KMS-11 (cell line): ENCODE results near the gene ZKSCAN1.

Experiments
- H2AFZ ChIP-seq: fragments of 200-600 bp; sonication (generic); 2 replicates; pipeline ENCODE4 v1.6.1; 2016; ENCODE audit warnings: antibody characterized with exemption, mixed run types, low read depth
- H3K27ac ChIP-seq: fragments of 200-600 bp; sonication (generic); 2 replicates; pipeline ENCODE4 v1.6.1; 2016; ENCODE audit warnings: mild to moderate bottlenecking, mixed run types
- H3K27me3 ChIP-seq: fragments of 200-600 bp; sonication (generic); 2 replicates; pipeline ENCODE4 v1.6.1; 2017; ENCODE audit warnings: mild to moderate bottlenecking, low read depth, mixed run types, moderate library complexity; ENCODE audit not compliant: insufficient read depth
- H3K36me3 ChIP-seq: fragments of 200-600 bp; sonication (generic); 2 replicates; pipeline ENCODE4 v1.6.1; 2017; ENCODE audit warnings: mild to moderate bottlenecking, mixed run types; ENCODE audit not compliant: insufficient read depth
- H3K4me1 ChIP-seq: fragments of 200-600 bp; sonication (generic); 2 replicates; pipeline ENCODE4 v1.6.1; 2016; ENCODE audit warnings: mild to moderate bottlenecking, low read depth, mixed run types; ENCODE audit not compliant: poor library complexity, severe bottlenecking
- H3K4me2 ChIP-seq: fragments of 200-600 bp; sonication (generic); 2 replicates; pipeline ENCODE4 v1.7.0; 2016; ENCODE audit warnings: mild to moderate bottlenecking, mixed run types
- H3K4me3 ChIP-seq: fragments of 200-600 bp; sonication (generic); IDR thresholded peaks from 2 replicates; pipeline ENCODE4 v1.6.1; 2017; ENCODE audit warnings: low read depth, low read length, mixed read lengths; ENCODE audit not compliant: insufficient read depth
- H3K79me2 ChIP-seq: fragments of 200-600 bp; sonication (generic); 2 replicates; pipeline ENCODE4 v1.6.1; 2016; ENCODE audit warnings: low read depth, mixed run types; ENCODE audit not compliant: insufficient read depth
- H3K9ac ChIP-seq: fragments of 200-600 bp; sonication (generic); 2 replicates; pipeline ENCODE4 v1.6.1; 2016; ENCODE audit warnings: mild to moderate bottlenecking, mixed run types
- H4K20me1 ChIP-seq: fragments of 200-600 bp; sonication (generic); 2 replicates; pipeline ENCODE4 v1.6.1; 2016; ENCODE audit warnings: mild to moderate bottlenecking, mixed run types; ENCODE audit not compliant: insufficient read depth
- CTCF ChIP-seq: fragments of 200-600 bp; sonication (generic); conservative IDR thresholded peaks from 2 replicates; pipeline ENCODE4 v1.6.1; 2017; ENCODE audit warnings: low read depth, mild to moderate bottlenecking, antibody characterized with exemption, low read length, moderate library complexity, mixed read lengths

ZKSCAN1 gene

GRCh38 chr7:100057006-100057405 is 41.6 kb downstream of the ZKSCAN1 start:
- TF ChIP-seq CTCF, result no peak
- Histone ChIP-seq H4K20me1 (no peaks in the 10 kb centered on the region), H3K79me2 (no peaks in the 10 kb centered on the region), H3K4me2 (no peak overlapping the region), H3K36me3 (no peaks in the 10 kb centered on the region), H3K9ac (no peak overlapping the region), H3K27ac (no peak overlapping the region), H3K27me3 (no peaks in the 10 kb centered on the region), H3K4me3 (no peak overlapping the region), H2AFZ (no peak overlapping the region), H3K4me1 (peaks cover 3% of the 10 kb centered on the region)

- Histone ChIP-seq H3K4me1 (peaks cover 3% of the 10 kb centered on the region), H2AFZ (no peak overlapping the region), H3K79me2 (no peaks in the 10 kb centered on the region), H4K20me1 (no peaks in the 10 kb centered on the region), H3K36me3 (no peaks in the 10 kb centered on the region), H3K4me3 (no peak overlapping the region), H3K27ac (no peak overlapping the region), H3K4me2 (no peak overlapping the region), H3K9ac (no peak overlapping the region), H3K27me3 (no peaks in the 10 kb centered on the region)
- TF ChIP-seq CTCF, result no peak
Observed at GRCh38 chr7:100059251-100059739, 43.9 kb downstream of the ZKSCAN1 start.

GRCh38 chr7:100061518-100062193 is 46.3 kb downstream of the ZKSCAN1 start:
- no peaks in the 10 kb centered on the region for H3K79me2 ChIP-seq
- H3K9ac ChIP-seq, result no peak overlapping the region
- no peak overlapping the region for H3K27ac ChIP-seq
- H2AFZ ChIP-seq, result no peak overlapping the region
- no peaks in the 10 kb centered on the region for H3K36me3 ChIP-seq
- H3K27me3 ChIP-seq, result no peaks in the 10 kb centered on the region
- H4K20me1 ChIP-seq, result no peaks in the 10 kb centered on the region
- no peak for TF ChIP-seq CTCF
- H3K4me3 ChIP-seq, result no peak overlapping the region
- peaks cover 3% of the 10 kb centered on the region for H3K4me1 ChIP-seq
- no peak overlapping the region for H3K4me2 ChIP-seq

GRCh38 chr7:100063376-100063775 is 48.0 kb downstream of the ZKSCAN1 start:
- no peak overlapping the region for H3K4me3 ChIP-seq
- H3K36me3 ChIP-seq, result no peaks in the 10 kb centered on the region
- peaks cover 3% of the 10 kb centered on the region for H3K4me1 ChIP-seq
- H3K4me2 ChIP-seq, result no peak overlapping the region
- H3K27me3 ChIP-seq, result no peaks in the 10 kb centered on the region
- no peaks in the 10 kb centered on the region for H4K20me1 ChIP-seq
- no peak overlapping the region for H2AFZ ChIP-seq
- H3K9ac ChIP-seq, result no peak overlapping the region
- no peak overlapping the region for H3K27ac ChIP-seq
- H3K79me2 ChIP-seq, result no peaks in the 10 kb centered on the region
- TF ChIP-seq CTCF, result no peak
